A204.1 (cell line): ENCODE data around the gene GRIN3B.

Source experiments
- FAIRE-seq: peaks from 2 replicates; lab custom pipeline; 2012; peaks lifted over from hg19 to GRCh38; lab: Jason Lieb, UNC

Gene GRIN3B

GRCh38 chr19:991932-992669, 8.1 kb upstream of the GRIN3B start:
- no peak for FAIRE-seq

- no peak for FAIRE-seq
These were observed 7.6 kb upstream of the GRIN3B start for GRCh38 chr19:992670-993055.

GRCh38 chr19:993361-993830, 6.8 kb upstream of the GRIN3B start:
- FAIRE-seq, result no peak

GRCh38 chr19:993831-994393, 6.3 kb upstream of the GRIN3B start:
- FAIRE-seq, result no peak

GRCh38 chr19:994516-994915, 5.7 kb upstream of the GRIN3B start:
- no peak for FAIRE-seq

GRCh38 chr19:995051-995827, 5.0 kb upstream of the GRIN3B start:
- FAIRE-seq, result no peak

- no peak for FAIRE-seq
These were observed 4.0 kb upstream of the GRIN3B start for GRCh38 chr19:996051-996838.

- no peak for FAIRE-seq
These were observed 2.2 kb upstream of the GRIN3B start for GRCh38 chr19:998064-998463.

- FAIRE-seq, result no peak
These were observed 870 bp upstream of the GRIN3B start for GRCh38 chr19:999379-999719.

- FAIRE-seq, result no peak
These were observed 645 bp downstream of the GRIN3B start for GRCh38 chr19:1000591-1001537.

- no peak for FAIRE-seq
These were observed 1.4 kb downstream of the GRIN3B start for GRCh38 chr19:1001538-1002166.

GRCh38 chr19:1002600-1002999, 2.4 kb downstream of the GRIN3B start:
- no peak for FAIRE-seq

- FAIRE-seq, result no peak
These were observed 3.1 kb downstream of the GRIN3B start for GRCh38 chr19:1003283-1003682.

- no peak for FAIRE-seq
These were observed 4.1 kb downstream of the GRIN3B start for GRCh38 chr19:1004204-1004802.

GRCh38 chr19:1004803-1005664, 4.8 kb downstream of the GRIN3B start:
- FAIRE-seq, result no peak

GRCh38 chr19:1006711-1007398, 6.6 kb downstream of the GRIN3B start:
- FAIRE-seq, result no peak

GRCh38 chr19:1007399-1008251, 7.4 kb downstream of the GRIN3B start:
- no peak for FAIRE-seq
